Middle frontal gyrus (tissue), 1 donor: ENCODE results near the gene VARS1.

ENCODE experiments used
- DNase-seq: peaks from one replicate; pipeline ENCODE4 v3.0.0-alpha.2; 2015; ENCODE audit warnings: low spot score; ENCODE audit errors: extremely low spot score

Gene VARS1

DNA sequence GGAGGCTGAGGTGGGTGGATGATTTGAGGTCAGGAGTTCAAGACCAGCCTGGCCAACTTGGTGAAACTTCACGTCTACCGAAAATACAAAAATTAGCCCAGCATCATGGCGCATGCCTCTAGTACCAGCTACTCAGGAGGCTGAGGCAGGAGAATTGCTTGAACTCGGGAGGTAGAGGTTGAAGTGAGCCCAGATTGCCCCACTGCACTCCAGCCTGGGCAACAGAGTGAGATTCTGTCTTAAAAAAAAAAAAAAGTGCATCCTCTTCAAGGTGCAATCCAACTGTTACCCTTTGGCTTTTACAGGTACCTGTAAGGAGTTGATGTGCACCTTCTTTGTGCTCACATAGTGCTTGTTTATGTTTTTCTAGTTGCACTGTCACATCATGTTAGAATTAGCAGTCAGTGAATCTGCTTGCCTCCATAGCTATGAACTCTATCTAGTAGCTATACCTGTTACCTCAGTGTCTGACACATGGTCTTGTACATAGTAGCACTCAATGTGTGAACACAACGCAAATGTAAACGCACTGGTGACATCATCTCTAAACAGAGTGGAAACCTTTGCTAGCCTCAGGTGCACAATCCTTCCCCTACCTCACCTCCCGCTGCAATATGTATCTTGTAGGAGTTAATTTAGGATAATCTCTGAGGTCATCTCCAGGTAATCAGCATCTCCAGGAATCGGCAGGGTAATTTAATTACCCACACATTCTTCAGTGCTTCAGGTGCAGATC lies 46.1 kb downstream of the VARS1 start:
- no peak for DNase-seq
